ENCODE measurements around the gene EFHB. TPM values are rescaled to one million over a fixed set of nuclear protein-coding genes. Genes with fewer than 3 reads are reported as not detected.

EFHB gene
- total RNA-seq, 1 donor from 2014 or later: 1.2 TPM

DNA sequence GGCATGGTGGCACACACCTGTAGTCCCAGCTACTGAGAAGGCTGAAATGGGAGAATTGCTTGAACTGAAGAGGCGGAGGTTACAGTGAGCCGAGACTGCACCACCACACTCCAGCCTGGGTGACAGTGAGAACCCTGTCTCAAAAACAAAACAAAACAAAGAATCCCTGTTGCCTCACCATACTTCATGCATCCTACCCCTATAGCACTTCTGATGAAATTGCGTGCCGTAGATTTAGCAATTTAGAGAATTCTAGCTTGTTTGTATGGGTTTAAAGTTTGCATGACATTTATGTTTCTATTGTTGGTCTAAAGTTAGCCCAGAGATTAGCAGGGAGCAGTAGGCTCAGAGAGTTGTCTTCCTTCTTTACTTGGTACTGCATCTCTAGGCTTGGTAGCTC, 20.7 kb upstream of the EFHB start:
- peak overlapping the region; percentile 66 for H3K27ac Mint-ChIP-seq (ENCODE audit: unreplicated experiment)
- no peak overlapping the region for H3K4me2 ChIP-seq (ENCODE audit: low read length)
- no peaks in the 10 kb centered on the region for H3K27me3 Mint-ChIP-seq (ENCODE audit: low read depth, unreplicated experiment)
- no peaks in the 10 kb centered on the region for H3K4me1 ChIP-seq (ENCODE audit: insufficient read depth, low read length)
- no peak overlapping the region for H3K27ac ChIP-seq (ENCODE audit: low read depth, low read length)
- no peak for DNase-seq (ENCODE audit: low read depth)
- FAIRE-seq: no peak
- H3K9me3 Mint-ChIP-seq (ENCODE audit: unreplicated experiment): no peaks in the 10 kb centered on the region
- H3K9ac ChIP-seq (ENCODE audit: low read length): no peak overlapping the region
- TF ChIP-seq CTCF (IDR thresholded peaks at IDR 0.05; ENCODE audit: insufficient read depth, low read depth, low read length): no peak
- H3K9me3 ChIP-seq (ENCODE audit: insufficient read depth, low read depth, low read length): no peaks in the 10 kb centered on the region
- H3K36me3 Mint-ChIP-seq (ENCODE audit: low read depth, unreplicated experiment): peaks cover 14% of the 10 kb centered on the region
- H2AFZ ChIP-seq (ENCODE audit: low read depth, low read length): no peak overlapping the region
- H3K4me3 ChIP-seq (ENCODE audit: insufficient read depth, low read depth, low read length): no peak overlapping the region
- peaks cover 10% of the 10 kb centered on the region for H3K36me3 ChIP-seq (ENCODE audit: insufficient read depth, low read length)
- no peaks in the 10 kb centered on the region for H3K27me3 ChIP-seq (ENCODE audit: insufficient read depth, low read length)
- H3K4me3 Mint-ChIP-seq (ENCODE audit: unreplicated experiment): no peak overlapping the region
- H3K4me1 Mint-ChIP-seq (ENCODE audit: low read depth, unreplicated experiment): peaks cover 6% of the 10 kb centered on the region
- peaks cover 93% of the 10 kb centered on the region for H4K20me1 ChIP-seq (ENCODE audit: insufficient read depth, low read length)
- H3K79me2 ChIP-seq (ENCODE audit: insufficient read depth, low read length): peaks cover 100% of the 10 kb centered on the region

DNA sequence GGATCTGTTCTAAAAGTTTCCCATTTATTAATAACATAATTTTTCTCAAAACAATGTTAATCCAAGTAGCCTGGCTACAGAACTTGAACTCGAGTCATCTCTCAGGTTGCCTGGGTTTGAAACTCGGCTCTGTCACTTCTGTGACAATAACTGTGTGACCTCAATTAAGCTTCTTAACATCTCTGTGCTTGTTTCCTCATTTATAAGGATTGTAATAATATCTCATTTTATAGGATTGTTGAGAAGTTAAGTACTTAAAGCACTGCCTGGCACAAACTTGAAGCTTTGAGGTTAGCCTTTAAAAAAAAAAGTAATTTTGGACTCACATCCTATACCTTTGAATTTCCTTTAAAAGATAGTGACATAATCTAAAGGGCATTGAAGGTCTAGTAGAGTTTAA, 16.3 kb upstream of the EFHB start:
- Mint-ChIP-seq H3K4me3 (ENCODE audit: unreplicated experiment) (peak overlapping the region; percentile 99), H3K27ac (ENCODE audit: unreplicated experiment) (no peak overlapping the region), H3K27me3 (ENCODE audit: low read depth, unreplicated experiment) (no peaks in the 10 kb centered on the region), H3K36me3 (ENCODE audit: low read depth, unreplicated experiment) (peaks cover 9% of the 10 kb centered on the region), H3K9me3 (ENCODE audit: unreplicated experiment) (no peaks in the 10 kb centered on the region), H3K4me1 (ENCODE audit: low read depth, unreplicated experiment) (peaks cover 6% of the 10 kb centered on the region)
- H3K9me3 ChIP-seq (ENCODE audit: insufficient read depth, low read depth, low read length): no peaks in the 10 kb centered on the region
- H3K27ac ChIP-seq (ENCODE audit: low read depth, low read length): no peak overlapping the region
- peaks cover 13% of the 10 kb centered on the region for H3K4me1 ChIP-seq (ENCODE audit: insufficient read depth, low read length)
- FAIRE-seq: no peak
- no peak overlapping the region for H3K9ac ChIP-seq (ENCODE audit: low read length)
- no peak for TF ChIP-seq CTCF (IDR thresholded peaks at IDR 0.05; ENCODE audit: insufficient read depth, low read depth, low read length)
- TF ChIP-seq EZH2 (IDR thresholded peaks at IDR 0.05; ENCODE audit: insufficient read depth, low read length): no peak
- H3K4me3 ChIP-seq (ENCODE audit: insufficient read depth, low read depth, low read length): no peak overlapping the region
- DNase-seq (ENCODE audit: low read depth): no peak
- H4K20me1 ChIP-seq (ENCODE audit: insufficient read depth, low read length): peaks cover 73% of the 10 kb centered on the region
- H2AFZ ChIP-seq (ENCODE audit: low read depth, low read length): no peak overlapping the region
- no peaks in the 10 kb centered on the region for H3K27me3 ChIP-seq (ENCODE audit: insufficient read depth, low read length)
- no peak overlapping the region for H3K4me2 ChIP-seq (ENCODE audit: low read length)
- peaks cover 6% of the 10 kb centered on the region for H3K36me3 ChIP-seq (ENCODE audit: insufficient read depth, low read length)
- H3K79me2 ChIP-seq (ENCODE audit: insufficient read depth, low read length): peaks cover 81% of the 10 kb centered on the region

DNA sequence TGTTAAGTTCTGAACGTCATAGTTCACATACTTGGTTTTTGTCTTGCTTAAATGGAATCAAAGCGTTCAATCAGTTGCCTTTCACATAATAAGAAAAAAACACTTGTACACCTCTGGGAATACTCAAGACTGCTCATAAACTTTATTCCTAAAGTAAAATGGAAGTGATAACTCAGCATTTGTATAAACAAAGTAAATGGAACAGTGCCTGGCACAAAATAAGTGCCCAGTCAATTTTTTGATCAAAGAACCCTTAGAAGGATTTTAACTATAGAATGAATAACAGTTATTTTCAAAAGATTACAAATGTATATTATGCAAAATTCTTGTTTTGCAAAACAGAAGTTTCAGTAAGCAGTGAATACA, 14.2 kb upstream of the EFHB start:
- no peaks in the 10 kb centered on the region for H3K9me3 Mint-ChIP-seq (ENCODE audit: unreplicated experiment)
- DNase-seq (ENCODE audit: low read depth): no peak
- peaks cover 60% of the 10 kb centered on the region for H3K79me2 ChIP-seq (ENCODE audit: insufficient read depth, low read length)

More for the DNA sequence above, 14.2 kb upstream of the EFHB start:
- H3K36me3 Mint-ChIP-seq (ENCODE audit: low read depth, unreplicated experiment): peaks cover 3% of the 10 kb centered on the region
- peaks cover 6% of the 10 kb centered on the region for H3K4me1 Mint-ChIP-seq (ENCODE audit: low read depth, unreplicated experiment)
- Histone ChIP-seq H3K9ac (ENCODE audit: low read length) (peak overlapping the region; percentile 99), H3K36me3 (ENCODE audit: insufficient read depth, low read length) (no peaks in the 10 kb centered on the region), H3K4me2 (ENCODE audit: low read length) (peak overlapping the region; percentile 89), H3K4me3 (ENCODE audit: insufficient read depth, low read depth, low read length) (peak overlapping the region; percentile 96), H3K27ac (ENCODE audit: low read depth, low read length) (peak overlapping the region; percentile 96), H3K4me1 (ENCODE audit: insufficient read depth, low read length) (peaks cover 13% of the 10 kb centered on the region), H3K9me3 (ENCODE audit: insufficient read depth, low read depth, low read length) (no peaks in the 10 kb centered on the region), H3K27me3 (ENCODE audit: insufficient read depth, low read length) (no peaks in the 10 kb centered on the region), H4K20me1 (ENCODE audit: insufficient read depth, low read length) (peaks cover 51% of the 10 kb centered on the region), H2AFZ (ENCODE audit: low read depth, low read length) (no peak overlapping the region)
- no peak for TF ChIP-seq CTCF (IDR thresholded peaks at IDR 0.05; ENCODE audit: insufficient read depth, low read depth, low read length)
- no peak for TF ChIP-seq EZH2 (IDR thresholded peaks at IDR 0.05; ENCODE audit: insufficient read depth, low read length)
- H3K27me3 Mint-ChIP-seq (ENCODE audit: low read depth, unreplicated experiment): no peaks in the 10 kb centered on the region
- FAIRE-seq: no peak
- H3K27ac Mint-ChIP-seq (ENCODE audit: unreplicated experiment): peak overlapping the region; percentile 97
- peak overlapping the region; percentile 99 for H3K4me3 Mint-ChIP-seq (ENCODE audit: unreplicated experiment)
